Neuronal stem cell (in vitro differentiated cells): ENCODE data around the gene TOMT.
"Not testable (repeated sequence)": the region's sequence is repeated elsewhere in the genome, so short reads cannot be mapped to it uniquely, and the experiment has no call there.

Source experiments
- DNase-seq: peaks from one replicate; pipeline ENCODE4 v3.0.0-alpha.2; 2013; ENCODE audit warnings: low spot score
- H2AFZ ChIP-seq: one replicate; pipeline ENCODE4 v1.6.1; 2013; ENCODE audit warnings: mild to moderate bottlenecking, low read length, inconsistent platforms
- H2AK5ac ChIP-seq: 2 replicates; pipeline ENCODE4 v1.6.1; 2013; ENCODE audit warnings: low read depth, mild to moderate bottlenecking, inconsistent platforms, low read length, moderate library complexity, mixed read lengths
- H2BK120ac ChIP-seq: 2 replicates; pipeline ENCODE4 v1.6.1; 2013; ENCODE audit warnings: low read depth, mild to moderate bottlenecking, inconsistent platforms, low read length, moderate library complexity, mixed read lengths
- H2BK12ac ChIP-seq: one replicate; pipeline ENCODE4 v1.6.1; 2013; ENCODE audit warnings: low read length, inconsistent platforms
- H2BK15ac ChIP-seq: 2 replicates; pipeline ENCODE4 v1.6.1; 2013; ENCODE audit warnings: mild to moderate bottlenecking, low read length, inconsistent platforms, mixed read lengths
- H2BK5ac ChIP-seq: one replicate; pipeline ENCODE4 v1.6.1; 2013; ENCODE audit warnings: inconsistent platforms, mild to moderate bottlenecking, low read length, moderate library complexity
- H3K14ac ChIP-seq: one replicate; pipeline ENCODE4 v1.6.1; 2013; ENCODE audit warnings: low read length, inconsistent platforms
- H3K18ac ChIP-seq: 2 replicates; pipeline ENCODE4 v1.6.1; 2013; ENCODE audit warnings: low read length, inconsistent platforms
- H3K23ac ChIP-seq: 2 replicates; pipeline ENCODE4 v1.6.1; 2013; ENCODE audit warnings: low read depth, mild to moderate bottlenecking, mixed read lengths, low read length, inconsistent platforms; ENCODE audit not compliant: poor library complexity
- H3K27ac ChIP-seq: replicated peaks from 3 replicates; pipeline ENCODE4 v1.5.1; 2013; ENCODE audit warnings: low read length, inconsistent platforms
- H3K27me3 ChIP-seq, 3 experiments: 2 replicates each; pipeline ENCODE4 v1.6.1; 2013; ENCODE audit warnings: low read length in 3 of 3, mild to moderate bottlenecking in 2 of 3, inconsistent platforms in 1 of 3, low read depth in 1 of 3, mixed read lengths in 1 of 3, moderate library complexity in 1 of 3; ENCODE audit not compliant: control insufficient read depth in 3 of 3, insufficient read depth in 3 of 3
- H3K36me3 ChIP-seq, 2 donors: replicated peaks in 1 of 2; 2 replicates each; pipeline ENCODE4 v1.6.1; 2013; ENCODE audit warnings: low read length in 2 of 2; ENCODE audit not compliant: control insufficient read depth in 2 of 2, insufficient read depth in 2 of 2
- H3K4ac ChIP-seq: 2 replicates; pipeline ENCODE4 v1.6.1; 2013; ENCODE audit warnings: inconsistent platforms, mild to moderate bottlenecking, low read length, moderate library complexity
- H3K4me1 ChIP-seq, 2 donors: 1 replicate in 1 of 2; 2 replicates in 1 of 2; pipeline ENCODE4 v1.6.1; 2013; ENCODE audit warnings: low read length in 2 of 2, low read depth in 1 of 2; ENCODE audit not compliant: control insufficient read depth in 2 of 2, insufficient read depth in 1 of 2
- H3K4me2 ChIP-seq: one replicate; pipeline ENCODE4 v1.6.1; 2013; ENCODE audit warnings: mild to moderate bottlenecking, low read length, inconsistent platforms; ENCODE audit not compliant: insufficient read depth, poor library complexity, severe bottlenecking
- H3K4me3 ChIP-seq, 2 donors: 2 replicates each; pipeline ENCODE4 v1.5.1; 2013; ENCODE audit warnings: low read length in 2 of 2, mild to moderate bottlenecking in 2 of 2, inconsistent platforms in 1 of 2, moderate library complexity in 1 of 2
- H3K79me1 ChIP-seq: one replicate; pipeline ENCODE4 v1.6.1; 2013; ENCODE audit warnings: low read depth, mild to moderate bottlenecking, inconsistent platforms, low read length, moderate library complexity
- H3K9ac ChIP-seq: one replicate; pipeline ENCODE4 v1.6.1; 2013; ENCODE audit warnings: mild to moderate bottlenecking, low read depth, low read length, inconsistent platforms; ENCODE audit not compliant: poor library complexity
- H3K9me3 ChIP-seq, 2 donors: replicated peaks in 1 of 2; 2 replicates each; pipeline versions ENCODE3 to v1.6.1; 2013; ENCODE audit warnings: low read length in 2 of 2, mild to moderate bottlenecking in 2 of 2, inconsistent platforms in 1 of 2, low read depth in 1 of 2, mixed read lengths in 1 of 2, moderate library complexity in 1 of 2; ENCODE audit not compliant: control insufficient read depth in 2 of 2, insufficient read depth in 1 of 2
- H4K8ac ChIP-seq: one replicate; pipeline ENCODE4 v1.6.1; 2013; ENCODE audit warnings: low read depth, mild to moderate bottlenecking, inconsistent platforms, low read length, moderate library complexity
- H4K91ac ChIP-seq: one replicate; pipeline ENCODE4 v1.6.1; 2013; ENCODE audit warnings: low read length, low read depth, mild to moderate bottlenecking, inconsistent platforms; ENCODE audit not compliant: poor library complexity
- WGBS, 2 donors: extraction: QIAGEN DNeasy Blood & Tissue Kit; methylation state at CpG; one replicate each; pipeline ENCODE4 v1.1.7; 2013; ENCODE audit warnings: missing lambda C conversion rate in 2 of 2, mixed read lengths in 1 of 2; ENCODE audit not compliant: insufficient read length in 2 of 2, insufficient replicate concordance in 1 of 2; ENCODE audit errors: extremely low coverage in 2 of 2; 5-methylcytosine and 5-hydroxymethylcytosine counted together

TOMT gene

DNA sequence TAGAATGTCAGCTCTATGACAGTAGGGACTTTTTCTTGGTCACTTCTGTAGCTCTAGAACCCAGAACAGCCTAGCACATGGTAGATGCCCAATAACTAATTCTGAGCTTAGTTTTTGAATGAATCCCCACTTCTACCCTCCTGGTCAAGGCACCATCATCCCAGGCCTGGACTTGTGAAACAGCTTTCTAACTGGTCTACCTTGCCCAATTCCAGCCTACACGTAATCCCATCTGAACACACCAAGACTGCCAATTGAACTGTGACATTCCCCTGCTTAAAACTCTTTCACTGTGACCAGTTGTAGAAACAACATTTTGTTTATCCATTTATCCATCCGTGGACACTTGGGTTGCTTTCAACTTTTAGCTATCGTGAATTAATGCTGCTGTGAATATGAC, 23.7 kb downstream of the TOMT start:
- H3K4me3 ChIP-seq: no peak overlapping the region
- WGBS, 2 donors: no CpG with 5 or more reads among the region's 3 CpGs
- no peak overlapping the region for H3K23ac ChIP-seq
- no peaks in the 10 kb centered on the region for H3K36me3 ChIP-seq
- H2BK120ac ChIP-seq: no peak overlapping the region
- H3K79me1 ChIP-seq: no peaks in the 10 kb centered on the region
- H3K18ac ChIP-seq: no peak overlapping the region
- H2BK5ac ChIP-seq: no peak overlapping the region
- no peak overlapping the region for H2BK15ac ChIP-seq
- no peak for DNase-seq
- no peak overlapping the region for H3K27ac ChIP-seq
- no peak overlapping the region for H3K4me2 ChIP-seq
- H2BK12ac ChIP-seq: no peak overlapping the region
- no peak overlapping the region for H4K91ac ChIP-seq
- peaks cover 0 to 10% (median 2%) of the 10 kb centered on the region in 3 experiments for H3K27me3 ChIP-seq
- H3K4ac ChIP-seq: no peak overlapping the region
- no peak overlapping the region for H4K8ac ChIP-seq
- H2AFZ ChIP-seq: no peak overlapping the region
- H3K9me3 ChIP-seq: peaks cover 0 to 8% of the 10 kb centered on the region in 2 donors
- H2AK5ac ChIP-seq: no peak overlapping the region
- no peak overlapping the region for H3K14ac ChIP-seq
- no peak overlapping the region for H3K9ac ChIP-seq
- no peaks in the 10 kb centered on the region for H3K4me1 ChIP-seq

DNA sequence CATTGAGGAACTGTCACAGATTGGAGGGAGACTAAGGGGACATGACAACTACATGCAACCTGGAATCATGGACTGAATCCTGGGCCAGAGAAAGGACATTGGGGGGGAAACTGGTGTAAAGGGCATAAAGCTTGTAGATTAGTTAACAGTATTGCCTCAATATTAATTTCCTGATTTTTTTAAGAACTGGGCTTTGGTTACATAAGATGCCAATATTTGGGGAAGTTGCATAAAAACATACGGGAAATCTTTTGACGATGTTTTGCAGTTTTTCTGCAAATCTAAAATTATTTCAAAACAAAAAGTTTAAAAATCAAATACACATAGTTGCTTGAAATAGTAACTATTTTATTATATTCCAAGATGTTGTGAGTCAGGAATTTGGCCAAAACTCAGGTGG, 26.9 kb downstream of the TOMT start:
- WGBS, 2 donors: no CpG with 5 or more reads among the region's 2 CpGs
- Histone ChIP-seq H3K36me3 (no peaks in the 10 kb centered on the region), H3K9ac (no peak overlapping the region)

DNA sequence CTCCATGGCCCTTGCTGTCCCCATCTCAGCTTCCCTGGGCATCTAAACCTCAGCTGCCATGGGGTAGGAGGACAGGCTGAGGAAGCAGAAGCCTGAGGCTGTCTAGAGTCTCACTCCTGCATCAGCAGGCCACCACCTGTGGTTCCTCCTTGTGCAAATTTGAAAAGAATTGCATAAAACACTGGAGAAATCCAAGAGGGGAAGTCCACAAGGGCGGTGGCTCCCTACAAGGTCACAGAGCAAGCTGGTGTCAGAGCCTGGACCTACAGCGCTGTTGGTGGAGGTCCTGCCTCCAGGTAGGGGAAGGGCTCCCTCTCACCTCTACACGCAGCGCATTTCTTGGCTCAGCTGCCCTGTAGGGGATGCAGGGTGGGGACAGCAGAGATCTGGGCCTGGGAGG, 29.7 kb downstream of the TOMT start, which contains the start of gene FOLR3:
Gene FOLR3, plus strand, starts transcription at position 253 of the 400 bp plus-strand sequence. CDS start 228 bp downstream, outside the sequence.
- H3K27ac ChIP-seq, DNase-seq: not testable (repeated sequence)
- no CpG with 5 or more reads among the region's 4 CpGs for whole genome bisulfite sequencing, 2 donors

More for the DNA sequence above, 26.9 kb downstream of the TOMT start:
- Histone ChIP-seq H3K27me3 (peaks cover 0 to 10% (median 2%) of the 10 kb centered on the region in 3 experiments), H3K79me1 (peaks cover 2% of the 10 kb centered on the region), H4K8ac (no peak overlapping the region), H2BK5ac (no peak overlapping the region), H4K91ac (no peak overlapping the region), H2AFZ (no peak overlapping the region), H3K4me2 (no peak overlapping the region), H3K23ac (no peak overlapping the region), H2BK15ac (no peak overlapping the region), H3K4me1 (no peaks in the 10 kb centered on the region), H3K4me3 (no peak overlapping the region), H3K14ac (no peak overlapping the region), H2AK5ac (no peak overlapping the region), H2BK120ac (no peak overlapping the region), H3K4ac (no peak overlapping the region), H2BK12ac (no peak overlapping the region), H3K18ac (no peak overlapping the region), H3K27ac (no peak overlapping the region), H3K9me3 (peaks cover 0 to 8% of the 10 kb centered on the region in 2 donors)
- DNase-seq: no peak

DNA sequence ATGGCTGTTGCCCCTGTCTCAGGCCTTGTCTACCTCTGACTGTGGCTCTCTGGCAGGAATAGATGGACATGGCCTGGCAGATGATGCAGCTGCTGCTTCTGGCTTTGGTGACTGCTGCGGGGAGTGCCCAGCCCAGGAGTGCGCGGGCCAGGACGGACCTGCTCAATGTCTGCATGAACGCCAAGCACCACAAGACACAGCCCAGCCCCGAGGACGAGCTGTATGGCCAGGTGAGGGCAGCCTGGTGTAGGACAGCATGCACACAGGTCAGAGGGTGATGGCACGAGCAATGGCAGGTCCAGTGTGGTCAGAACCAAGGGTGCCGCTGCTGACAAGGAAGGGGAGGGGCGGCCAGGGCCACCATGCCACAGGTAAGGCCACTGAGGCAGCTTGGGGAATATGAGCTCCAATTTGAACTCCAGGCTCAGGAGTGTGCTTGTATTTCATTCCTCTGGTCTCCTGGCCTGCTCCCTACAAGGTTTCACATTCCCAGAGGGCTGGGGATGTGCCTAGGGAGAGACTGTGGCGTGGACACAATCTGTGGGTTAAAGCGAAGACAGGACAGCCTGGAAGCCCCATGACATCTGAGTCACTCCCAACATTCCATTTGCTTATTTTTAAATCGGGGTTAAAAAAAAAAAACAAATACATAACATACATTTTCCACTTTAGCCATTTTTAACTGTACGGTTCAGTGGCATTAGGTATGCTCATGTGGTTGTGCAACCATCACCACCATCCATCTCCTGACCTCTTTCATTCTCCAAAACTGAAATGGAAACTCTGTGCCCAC, 30.4 kb downstream of the TOMT start:
- Histone ChIP-seq H3K9ac (peak overlapping the region; percentile 60), H3K36me3 (no peaks in the 10 kb centered on the region), H3K27ac (no peak overlapping the region), H2BK5ac (no peak overlapping the region), H3K4me1 (no peaks in the 10 kb centered on the region), H3K23ac (peak overlapping the region; percentile 91), H3K4ac (no peak overlapping the region), H3K79me1 (peaks cover 2% of the 10 kb centered on the region), H3K14ac (no peak overlapping the region), H2BK15ac (no peak overlapping the region), H2BK120ac (no peak overlapping the region), H2BK12ac (no peak overlapping the region), H2AFZ (no peak overlapping the region), H4K91ac (no peak overlapping the region), H3K4me3 (peak overlapping the region in 1 of 2 donors; percentile 3), H3K9me3 (no peaks in the 10 kb centered on the region), H2AK5ac (peak overlapping the region; percentile 91), H3K18ac (no peak overlapping the region), H3K4me2 (no peak overlapping the region), H3K27me3 (peaks cover 0 to 16% (median 4%) of the 10 kb centered on the region in 3 experiments), H4K8ac (no peak overlapping the region)
- DNase-seq: no peak
- no CpG with 5 or more reads among the region's 14 CpGs for WGBS, 2 donors

More for the DNA sequence above, 29.7 kb downstream of the TOMT start, which contains the start of gene FOLR3:
- Histone ChIP-seq H3K23ac (peak within 1 kb of the TSS; percentile 91), H3K9ac (peak within 1 kb of the TSS; percentile 60), H2AK5ac (peak within 1 kb of the TSS; percentile 91), H3K4me3 (peak within 1 kb of the TSS in 1 of 2 donors; percentile 3)
- H3K36me3 ChIP-seq, H2BK5ac ChIP-seq, H2BK120ac ChIP-seq, H2BK15ac ChIP-seq, H3K4me2 ChIP-seq, H3K4ac ChIP-seq, H3K79me1 ChIP-seq, H4K8ac ChIP-seq, H2BK12ac ChIP-seq, H3K9me3 ChIP-seq, H3K18ac ChIP-seq, H3K14ac ChIP-seq, H4K91ac ChIP-seq, H3K4me1 ChIP-seq, H2AFZ ChIP-seq, H3K27me3 ChIP-seq: not testable (repeated sequence)
